ENCODE measurements around the gene PIK3R6. TPM values are rescaled to one million over a fixed set of nuclear protein-coding genes. Genes with fewer than 3 reads are reported as not detected.

The PIK3R6 gene
- total RNA-seq, 1 experiment from 2014 or later: not detected

GRCh38 chr17:8862213-8863056 lies 5.0 kb downstream of the PIK3R6 start:
- no peaks in the 10 kb centered on the region for H3K27me3 Mint-ChIP-seq (ENCODE audit: insufficient read depth, unreplicated experiment)
- TF ChIP-seq CTCF (IDR thresholded peaks at IDR 0.05; ENCODE audit: insufficient read depth in 1 of 2, low read depth in 1 of 2, low read length in 1 of 2, severe bottlenecking in 1 of 2, unreplicated experiment in 1 of 2): no peak
- Histone ChIP-seq H3K27me3 (replicated peaks; ENCODE audit: control insufficient read depth, insufficient read depth, low read length) (no peaks in the 10 kb centered on the region), H3K4me3 (ENCODE audit: low read depth, low read length) (no peak overlapping the region), H3K36me3 (ENCODE audit: control insufficient read depth, insufficient read depth, low read length) (no peaks in the 10 kb centered on the region), H3K4me1 (no peaks in the 10 kb centered on the region), H3K9me3 (no peaks in the 10 kb centered on the region)
- no peak overlapping the region for H3K27ac Mint-ChIP-seq (ENCODE audit: unreplicated experiment)
- ChIA-PET CTCF (no interaction called here), POLR2A (no interaction called here)
- DNase-seq: no peak
- intact Hi-C loops (cut with micrococcal nuclease; ENCODE audit: unreplicated experiment): no loop called here
- H3K9me3 Mint-ChIP-seq (ENCODE audit: unreplicated experiment): no peaks in the 10 kb centered on the region
- no peak overlapping the region for H3K4me3 Mint-ChIP-seq (ENCODE audit: unreplicated experiment)
- BruUV-seq (replicated peaks): no TSS peak
- H3K4me1 Mint-ChIP-seq (ENCODE audit: low read depth, unreplicated experiment): no peaks in the 10 kb centered on the region
- no peaks in the 10 kb centered on the region for H3K36me3 Mint-ChIP-seq (ENCODE audit: insufficient read depth, unreplicated experiment)

- CTCF ChIA-PET: no interaction called here
- Histone ChIP-seq H3K9me3 (no peaks in the 10 kb centered on the region), H3K4me3 (ENCODE audit: low read depth, low read length) (no peak overlapping the region), H3K4me1 (no peaks in the 10 kb centered on the region; the same call in 1 of the 2 replicates), H3K27me3 (replicated peaks; ENCODE audit: control insufficient read depth, insufficient read depth, low read length) (no peaks in the 10 kb centered on the region), H3K36me3 (ENCODE audit: control insufficient read depth, insufficient read depth, low read length) (no peaks in the 10 kb centered on the region)
- POLR2A ChIA-PET: interaction anchor here (0.6 kb wide), 1 partner anchor 31 kb away, joined by 10 read pairs; no protein-coding TSS in a partner anchor
- no TSS peak for BruUV-seq (replicated peaks)
- no peak for DNase-seq
- Mint-ChIP-seq H3K4me1 (ENCODE audit: low read depth, unreplicated experiment) (no peaks in the 10 kb centered on the region), H3K9me3 (ENCODE audit: unreplicated experiment) (no peaks in the 10 kb centered on the region), H3K36me3 (ENCODE audit: insufficient read depth, unreplicated experiment) (no peaks in the 10 kb centered on the region), H3K27me3 (ENCODE audit: insufficient read depth, unreplicated experiment) (no peaks in the 10 kb centered on the region), H3K4me3 (ENCODE audit: unreplicated experiment) (no peak overlapping the region), H3K27ac (ENCODE audit: unreplicated experiment) (no peak overlapping the region)
- intact Hi-C loops (cut with micrococcal nuclease; ENCODE audit: unreplicated experiment): no loop called here
- TF ChIP-seq CTCF (IDR thresholded peaks at IDR 0.05; ENCODE audit: insufficient read depth in 1 of 2, low read depth in 1 of 2, low read length in 1 of 2, severe bottlenecking in 1 of 2, unreplicated experiment in 1 of 2): no peak
These were observed 5.8 kb downstream of the PIK3R6 start for GRCh38 chr17:8861495-8862181.

GRCh38 chr17:8859804-8860430 lies 7.6 kb downstream of the PIK3R6 start:
- Mint-ChIP-seq H3K36me3 (ENCODE audit: insufficient read depth, unreplicated experiment) (no peaks in the 10 kb centered on the region), H3K4me1 (ENCODE audit: low read depth, unreplicated experiment) (no peaks in the 10 kb centered on the region), H3K9me3 (ENCODE audit: unreplicated experiment) (no peaks in the 10 kb centered on the region), H3K4me3 (ENCODE audit: unreplicated experiment) (no peak overlapping the region), H3K27me3 (ENCODE audit: insufficient read depth, unreplicated experiment) (no peaks in the 10 kb centered on the region), H3K27ac (ENCODE audit: unreplicated experiment) (no peak overlapping the region)
- H3K4me3 ChIP-seq (ENCODE audit: low read depth, low read length): no peak overlapping the region
- ChIA-PET POLR2A (no interaction called here), CTCF (no interaction called here)
- no peak for TF ChIP-seq CTCF (IDR thresholded peaks at IDR 0.05; ENCODE audit: insufficient read depth in 1 of 2, low read depth in 1 of 2, low read length in 1 of 2, severe bottlenecking in 1 of 2, unreplicated experiment in 1 of 2)
- H3K4me1 ChIP-seq: no peaks in the 10 kb centered on the region; the same call in 1 of the 2 replicates
- H3K36me3 ChIP-seq (ENCODE audit: control insufficient read depth, insufficient read depth, low read length): no peaks in the 10 kb centered on the region
- H3K27me3 ChIP-seq (replicated peaks; ENCODE audit: control insufficient read depth, insufficient read depth, low read length): no peaks in the 10 kb centered on the region
- BruUV-seq (replicated peaks): no TSS peak
- no peak for DNase-seq
- no peaks in the 10 kb centered on the region for H3K9me3 ChIP-seq
- intact Hi-C loops (cut with micrococcal nuclease; ENCODE audit: unreplicated experiment): no loop called here
